ENCODE data around the gene ADSL.
"Not testable (repeated sequence)": the region's sequence is repeated elsewhere in the genome, so short reads cannot be mapped to it uniquely, and the experiment has no call there.

ADSL gene

GRCh38 chr22:40377931-40378330 lies 31.6 kb downstream of the ADSL start:
- no peak for DNase-seq (ENCODE audit: low spot score)
- H3K4me3 ChIP-seq = no peak overlapping the region

GRCh38 chr22:40378448-40378847 lies 32.1 kb downstream of the ADSL start:
- not testable (repeated sequence) for DNase-seq (ENCODE audit: low spot score); H3K27ac ChIP-seq; H3K4me3 ChIP-seq

More at GRCh38 chr22:40377931-40378330, 31.6 kb downstream of the ADSL start:
- no peak overlapping the region for H3K27ac ChIP-seq
- TF ChIP-seq CTCF (IDR thresholded peaks at IDR 0.05) = no peak

GRCh38 chr22:40381461-40381860 lies 35.2 kb downstream of the ADSL start:
- H3K27ac ChIP-seq = no peak overlapping the region
- TF ChIP-seq CTCF (IDR thresholded peaks at IDR 0.05) = no peak
- no peak for DNase-seq (ENCODE audit: low spot score)
- H3K4me3 ChIP-seq = no peak overlapping the region

GRCh38 chr22:40383905-40384304 lies 37.6 kb downstream of the ADSL start:
- Histone ChIP-seq H3K27ac (no peak overlapping the region), H3K4me3 (no peak overlapping the region)
- TF ChIP-seq CTCF (IDR thresholded peaks at IDR 0.05) = no peak
- DNase-seq (ENCODE audit: low spot score) = no peak

GRCh38 chr22:40385036-40385782 lies 38.9 kb downstream of the ADSL start:
- Histone ChIP-seq H3K4me3 (no peak overlapping the region), H3K27ac (no peak overlapping the region)
- DNase-seq (ENCODE audit: low spot score) = no peak
- no peak for TF ChIP-seq CTCF (IDR thresholded peaks at IDR 0.05)

GRCh38 chr22:40387746-40388145 lies 41.4 kb downstream of the ADSL start:
- Histone ChIP-seq H3K27ac (no peak overlapping the region), H3K4me3 (no peak overlapping the region)
- no peak for DNase-seq (ENCODE audit: low spot score)
- TF ChIP-seq CTCF (IDR thresholded peaks at IDR 0.05) = no peak

GRCh38 chr22:40388231-40388630 lies 41.9 kb downstream of the ADSL start:
- DNase-seq (ENCODE audit: low spot score) = no peak
- no peak overlapping the region for H3K4me3 ChIP-seq
- H3K27ac ChIP-seq = no peak overlapping the region
- TF ChIP-seq CTCF (IDR thresholded peaks at IDR 0.05) = no peak

All from coronary artery (tissue), 2 donors.